Heart right ventricle (tissue), 16 donors: ENCODE results near the gene TNS3. TPM values are rescaled to one million over a fixed set of nuclear protein-coding genes. Genes with fewer than 3 reads are reported as not detected.

Experiments used
- ATAC-seq, 8 donors: fragments of 200-7000 bp; cut with Tn5 transposase; one replicate each; pipeline ENCODE4 v1.9.1; 2020; ENCODE audit warnings: mild to moderate bottlenecking in 8 of 8, moderate library complexity in 8 of 8, moderate number of reproducible peaks in 1 of 8
- DNase-seq, 2 donors: peaks; one replicate each; pipeline ENCODE4 v3.0.0-alpha.2; 2020
- H3K27ac ChIP-seq, 10 donors: fragments of 200-600 bp; sonication (generic) in 2 of 10; one replicate each; pipeline versions ENCODE4 v1.5.0 to v1.8.0; 2020 to 2022; ENCODE audit warnings: mild to moderate bottlenecking in 3 of 10
- H3K27me3 ChIP-seq, 7 donors: fragments of 200-600 bp; one replicate each; pipeline ENCODE4 v1.8.0; 2021 to 2022; ENCODE audit warnings: mild to moderate bottlenecking in 2 of 7
- H3K36me3 ChIP-seq, 9 donors: fragments of 200-600 bp; sonication (generic) in 1 of 9; one replicate each; pipeline versions ENCODE4 v1.5.0 to v1.8.0; 2020 to 2022; ENCODE audit warnings: mild to moderate bottlenecking in 2 of 9
- H3K4me1 ChIP-seq, 9 donors: fragments of 200-600 bp; sonication (generic) in 1 of 9; one replicate each; pipeline versions ENCODE4 v1.5.0 to v1.8.0; 2020 to 2022; ENCODE audit warnings: mild to moderate bottlenecking in 4 of 9
- H3K4me3 ChIP-seq, 10 donors: fragments of 200-600 bp; sonication (generic) in 2 of 10; one replicate each; pipeline versions ENCODE4 v1.5.0 to v1.8.0; 2020 to 2022; ENCODE audit warnings: mild to moderate bottlenecking in 7 of 10, moderate library complexity in 2 of 10
- H3K9me3 ChIP-seq, 11 donors: fragments of 200-600 bp in 10 of 11; sonication (generic) in 2 of 11; one replicate each; pipeline versions ENCODE4 v1.5.0 to v1.8.0; 2013 to 2022; ENCODE audit warnings: mild to moderate bottlenecking in 2 of 11, control low read depth in 1 of 11, moderate library complexity in 1 of 11
- CTCF ChIP-seq, 9 donors: fragments of 200-600 bp; sonication (generic) in 2 of 9; IDR thresholded peaks; one replicate each; pipeline versions ENCODE4 v1.5.0 to v1.8.0; 2021 to 2022; ENCODE audit warnings: antibody characterized with exemption in 9 of 9, mild to moderate bottlenecking in 5 of 9, moderate library complexity in 1 of 9
- WGBS, 2 donors: extraction: QIAGEN DNeasy Blood & Tissue Kit; methylation state at CpG; one replicate each; pipeline ENCODE4 v1.1.7; 2013; ENCODE audit warnings: inconsistent platforms in 1 of 2; 5-methylcytosine and 5-hydroxymethylcytosine counted together
- intact Hi-C, 10 donors: fragments of 100-400 bp; cut with DNase I; formaldehyde crosslinking; loops; one replicate each; pipeline versions ENCODE4 v1.11.1 to v1.14.2; 2022
- polyA plus RNA-seq, 2 donors: library from polyadenylated mRNA; stranded (reverse); fragments of 200-250 nt; gene quantifications; one replicate each; pipeline ENCODE4 v1.2.3, GENCODE V29; 2013
- total RNA-seq, 10 donors: library from RNA; stranded (reverse); fragmentation: NEBNext Ultra II Directional in 3 of 10; extraction: Animal tissue kit (Norgen Biotek cat#: 25700) in 3 of 10; gene quantifications; one replicate each; pipeline versions ENCODE4 v1.2.1 to v1.2.4, GENCODE V29; 2021 to 2023
- donor health status: Arrhythmogenic right ventricular cardiomyopathy.
- donor health status: ischemic (EF 13 %, LVEDD 7.1; RV severe dilation, severe dysfunction).
- donor health status: healthy with polysubstance abuse.
- donor health status: DM: no; HTN: yes; CAD: no.
- donor health status: DM: no; HTN: no; CAD: no.
- donor health status: ischemic (EF 25% LVEDD 6.9; RV normal size, moderate dysfunction).
- donor health status: ischemic (EF 25% LVEDD 5.7; RV mildly dilated, moderate dysfunction).
- donor health status: healthy.
- donor health status: DM: yes; HTN: yes; CAD: no.
- donor health status: Ischemic cardiomyopathy.
- donor health status: ischemic (EF 35%, LVEDD 5.7; RV mildly dilated, moderate dysfunction).
- donor health status: nonischemic (EF 11% LVEDD 7.7; RV severe dilation, severe dysfunction).
- donor health status: DM: yes; HTN: yes; CAD: no.
- donor health status: PGD.
- donor health status: ischemic (EF 29% LVEDD 5.4; RV normal size, mild dysfunction).
- donor health status: nonischemic (EF 23%, LVEDD 6.1; RV moderate dilation, normal function).

Gene TNS3
- total and polyA plus RNA-seq, 12 donors = 6.7 to 74.2 (median 34.0) TPM

- H3K36me3 ChIP-seq = peaks cover 0 to 47% (median 9%) of the 10 kb centered on the region in 9 donors
- ATAC-seq = no peak
- no peak for DNase-seq
Observed at GRCh38 chr7:47307311-47307710, 274.6 kb downstream of the TNS3 start.

GRCh38 chr7:47304727-47305719 is 276.9 kb downstream of the TNS3 start:
- DNase-seq = peak in 1 of 2 donors; percentile 38
- 70 to 78% methylated on average over 27 of the region's 27 CpGs for WGBS, 2 donors
- Histone ChIP-seq H3K27ac (peak overlapping the region in 8 of 10 donors; percentile 3 to 76 (median 61)), H3K4me1 (peaks cover 0 to 39% (median 22%) of the 10 kb centered on the region in 9 donors), H3K9me3 (peaks cover 0 to 12% (median 0%) of the 10 kb centered on the region in 11 donors), H3K27me3 (no peaks in the 10 kb centered on the region), H3K36me3 (peaks cover 0 to 61% (median 24%) of the 10 kb centered on the region in 9 donors), H3K4me3 (no peak overlapping the region)
- intact Hi-C loops = loop anchor here in 1 of 10 donors (5.0 kb wide), 1 partner anchor 77 kb away; no protein-coding TSS in a partner anchor
- TF ChIP-seq CTCF (IDR thresholded peaks at IDR 0.05) = no peak
- ATAC-seq = peak; percentile 59 to 89 (median 78)

More at GRCh38 chr7:47307311-47307710, 274.6 kb downstream of the TNS3 start:
- no peak for TF ChIP-seq CTCF (IDR thresholded peaks at IDR 0.05)
- H3K4me3 ChIP-seq = no peak overlapping the region
- peaks cover 0 to 34% (median 18%) of the 10 kb centered on the region in 9 donors for H3K4me1 ChIP-seq
- H3K27ac ChIP-seq = no peak overlapping the region
- WGBS, 2 donors = 75 to 92% methylated on average over 3 of the region's 3 CpGs
- intact Hi-C loops = no loop called here
- H3K27me3 ChIP-seq = no peaks in the 10 kb centered on the region
- H3K9me3 ChIP-seq = peaks cover 0 to 16% (median 0%) of the 10 kb centered on the region in 11 donors

- ATAC-seq (peak in 1 of 8 donors; percentile 4), DNase-seq (no peak)
- no peak overlapping the region for H3K4me3 ChIP-seq
- peaks cover 0 to 33% (median 17%) of the 10 kb centered on the region in 9 donors for H3K4me1 ChIP-seq
- H3K27ac ChIP-seq = peak overlapping the region in 6 of 10 donors; percentile 7 to 71 (median 53)
- H3K36me3 ChIP-seq = peaks cover 0 to 67% (median 33%) of the 10 kb centered on the region in 9 donors
- 91 to 92% methylated on average over 22 of the region's 22 CpGs for WGBS, 2 donors
- no peaks in the 10 kb centered on the region for H3K27me3 ChIP-seq
- intact Hi-C loops = loop anchor here in 1 of 10 donors (5.0 kb wide), 1 partner anchor 78 kb away; no protein-coding TSS in a partner anchor
- no peak for TF ChIP-seq CTCF (IDR thresholded peaks at IDR 0.05)
- peaks cover 0 to 11% (median 0%) of the 10 kb centered on the region in 11 donors for H3K9me3 ChIP-seq
Observed at GRCh38 chr7:47303695-47304453, 278.0 kb downstream of the TNS3 start.
